Measurements from ENCODE around the gene ELMO1. TPM values are rescaled to one million over a fixed set of nuclear protein-coding genes. Genes with fewer than 3 reads are reported as not detected.

ELMO1 gene
- total RNA-seq, 1 donor from 2014 or later = 66.1 TPM

DNA sequence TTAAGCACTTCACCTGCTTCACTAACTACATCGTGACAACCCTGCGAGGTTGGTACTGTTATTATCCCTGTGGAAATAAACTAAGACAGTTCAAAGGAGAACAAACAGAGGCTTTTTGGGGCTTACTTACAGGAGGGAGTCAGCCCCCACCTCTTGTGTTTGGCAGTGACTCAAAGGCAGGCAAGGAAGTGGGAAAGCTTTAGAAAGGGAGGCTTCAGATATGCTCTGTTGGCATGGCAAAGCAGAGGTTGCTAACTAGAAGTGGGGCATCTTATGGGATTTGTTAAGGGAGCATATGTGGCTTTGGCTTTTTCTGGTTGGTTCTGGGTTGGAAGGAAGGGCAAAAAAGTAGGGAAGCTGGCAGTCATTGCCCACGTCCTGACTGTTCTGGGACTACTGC is 639.6 kb downstream of the ELMO1 start:
- peaks cover 26% of the 10 kb centered on the region for H3K4me1 Mint-ChIP-seq (ENCODE audit: low read depth)
- peaks cover 6% of the 10 kb centered on the region for H3K9me3 Mint-ChIP-seq (ENCODE audit: low read depth)
- H3K27ac Mint-ChIP-seq = no peak overlapping the region
- no peak for TF ChIP-seq CTCF (IDR thresholded peaks at IDR 0.05; ENCODE audit: unreplicated experiment)
- no peak for DNase-seq (ENCODE audit: low spot score, unreplicated experiment)
- no peaks in the 10 kb centered on the region for H3K27me3 Mint-ChIP-seq
- no peak overlapping the region for H3K4me3 Mint-ChIP-seq (ENCODE audit: low read depth)
- H3K36me3 Mint-ChIP-seq (ENCODE audit: insufficient read depth) = peaks cover 2% of the 10 kb centered on the region

DNA sequence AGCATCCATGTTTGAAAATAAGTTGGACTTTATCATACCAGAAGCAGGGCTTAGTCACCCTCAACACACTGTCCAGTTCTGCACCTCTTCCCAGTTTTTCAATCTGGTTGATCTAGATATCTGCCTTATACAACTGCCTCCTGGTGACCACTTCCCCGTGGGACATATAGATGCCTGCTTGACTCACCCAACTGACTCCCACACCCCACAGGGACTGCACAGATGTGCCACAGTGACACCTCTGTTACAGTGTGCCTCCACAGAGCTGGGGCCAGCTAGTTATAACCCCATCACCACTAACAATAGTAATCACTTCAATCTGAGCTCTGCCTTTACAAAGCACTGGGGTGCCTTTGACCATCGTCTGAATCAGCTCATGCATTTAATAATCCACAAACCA is 641.8 kb downstream of the ELMO1 start:
- Mint-ChIP-seq H3K27ac (no peak overlapping the region), H3K4me3 (ENCODE audit: low read depth) (no peak overlapping the region), H3K9me3 (ENCODE audit: low read depth) (peaks cover 6% of the 10 kb centered on the region), H3K4me1 (ENCODE audit: low read depth) (peaks cover 27% of the 10 kb centered on the region), H3K27me3 (no peaks in the 10 kb centered on the region), H3K36me3 (ENCODE audit: insufficient read depth) (no peaks in the 10 kb centered on the region)
- DNase-seq (ENCODE audit: low spot score, unreplicated experiment) = no peak
- TF ChIP-seq CTCF (IDR thresholded peaks at IDR 0.05; ENCODE audit: unreplicated experiment) = no peak

Small RNAs within 50 kb of the gene (microRNA-seq; reads per million reads assigned to microRNA genes)
- not detected for gene MIR1200 (ENCODE audit: borderline number of aligned reads, unreplicated experiment)

Other genes with a start within 250 kb of the ELMO1 start
- 1.1 and 1.4 TPM in 2 replicates for gene GPR141, start 234.9 kb upstream of the ELMO1 start, total RNA-seq